Fibroblast of lung (primary cell): ENCODE measurements around the gene PDCL3.

Source experiments
- CTCF ChIP-seq, 2 donors: IDR thresholded peaks in 1 of 2; conservative IDR thresholded peaks in 1 of 2; 1 replicate in 1 of 2; 2 replicates in 1 of 2; pipeline ENCODE4 v1.5.1; 2011 to 2012; ENCODE audit warnings: low read length in 2 of 2, control low read depth in 1 of 2, inconsistent platforms in 1 of 2, low read depth in 1 of 2, mild to moderate bottlenecking in 1 of 2
- EZH2 ChIP-seq: IDR thresholded peaks from 2 replicates; pipeline ENCODE4 v1.5.1; 2012; ENCODE audit warnings: low read length, control low read depth, mild to moderate bottlenecking; ENCODE audit errors: missing control alignments

- TF ChIP-seq CTCF (conservative IDR thresholded peaks at IDR 0.05 in 1 of 2, IDR thresholded peaks at IDR 0.05 in 1 of 2; ENCODE audit: low read depth in 1 of 2, low read length in 2 of 2) = no peak
- TF ChIP-seq EZH2 = no peak
Observed at GRCh38 chr2:100548771-100549170, 14.0 kb upstream of the PDCL3 start.
